OCI-LY3 (cell line): Measurements from ENCODE around the gene C9orf50.
A peak's percentile ranks its signal among the peaks of the same experiment; 100 is the strongest.

Experiments used
- H2AFZ ChIP-seq: fragments of 200-600, 300-600 bp; shearing (Covaris generic); 2 replicates; pipeline ENCODE4 v1.6.0; 2014; ENCODE audit warnings: antibody characterized with exemption, low read depth, low read length
- H3K27ac ChIP-seq: fragments of 200-600, 300-600 bp; sonication (generic); 2 replicates; pipeline ENCODE4 v1.5.1; 2014; ENCODE audit warnings: mild to moderate bottlenecking, low read length, moderate library complexity, mixed read lengths
- H3K27me3 ChIP-seq: fragments of 200-600, 300-600 bp; sonication (generic); 2 replicates; pipeline ENCODE4 v1.6.1; 2014; ENCODE audit warnings: low read depth, low read length, mixed read lengths
- H3K36me3 ChIP-seq: fragments of 200-600, 300-600 bp; sonication (generic); replicated peaks from 2 replicates; pipeline ENCODE3; 2014; ENCODE audit warnings: low read depth, low read length, mixed read lengths
- H3K4me1 ChIP-seq: fragments of 300-600, 200-600 bp; sonication (generic); 2 replicates; pipeline ENCODE4 v1.6.1; 2014; ENCODE audit warnings: low read length, mixed read lengths
- H3K4me2 ChIP-seq: fragments of 200-600, 300-600 bp; sonication (generic); 2 replicates; pipeline ENCODE4 v1.6.1; 2014; ENCODE audit warnings: low read length, mixed read lengths
- H3K4me3 ChIP-seq: fragments of 300-600, 200-600 bp; sonication (generic); 2 replicates; pipeline ENCODE4 v1.5.1; 2014; ENCODE audit warnings: antibody characterized with exemption, mild to moderate bottlenecking, low read length, moderate library complexity
- H3K79me2 ChIP-seq: fragments of 300-600, 200-600 bp; shearing (Covaris generic); 2 replicates; pipeline ENCODE4 v1.6.1; 2014; ENCODE audit warnings: mild to moderate bottlenecking, low read length, mixed read lengths
- H3K9ac ChIP-seq: fragments of 300-600, 200-600 bp; shearing (Covaris generic); 2 replicates; pipeline ENCODE4 v1.6.0; 2014; ENCODE audit warnings: mild to moderate bottlenecking, low read length, moderate library complexity
- H3K9me3 ChIP-seq: fragments of 200-600, 300-600 bp; shearing (Covaris generic); 2 replicates; pipeline ENCODE4 v1.6.1; 2014; ENCODE audit warnings: low read length, mixed read lengths; ENCODE audit not compliant: insufficient read depth
- H4K20me1 ChIP-seq: fragments of 200-600, 300-600 bp; sonication (generic); 2 replicates; pipeline ENCODE4 v1.6.1; 2016; ENCODE audit warnings: low read length, mixed read lengths; ENCODE audit not compliant: insufficient read depth
- CTCF ChIP-seq: fragments of 200-600, 300-600 bp; sonication (generic); IDR thresholded peaks from 2 replicates; pipeline ENCODE4 v1.5.1; 2014; ENCODE audit warnings: antibody characterized with exemption, low read length, low read depth
- EZH2phosphoT487 ChIP-seq: fragments of 200-600 bp; shearing (Covaris generic); IDR thresholded peaks from 2 replicates; pipeline ENCODE4 v1.6.1; 2018; ENCODE audit warnings: antibody characterized with exemption, mixed run types, low read depth

The C9orf50 gene

GRCh38 chr9:129629251-129629820 lies 8.4 kb upstream of the C9orf50 start:
- Histone ChIP-seq H3K27ac (no peak overlapping the region), H3K36me3 (peaks cover 30% of the 10 kb centered on the region), H3K27me3 (no peaks in the 10 kb centered on the region), H3K9ac (no peak overlapping the region), H3K79me2 (peaks cover 81% of the 10 kb centered on the region), H3K4me1 (peaks cover 25% of the 10 kb centered on the region), H4K20me1 (peaks cover 71% of the 10 kb centered on the region), H3K4me2 (no peak overlapping the region), H2AFZ (no peak overlapping the region), H3K9me3 (no peaks in the 10 kb centered on the region), H3K4me3 (no peak overlapping the region)
- no peak for TF ChIP-seq EZH2phosphoT487
- no peak for TF ChIP-seq CTCF

GRCh38 chr9:129628709-129629108 lies 7.8 kb upstream of the C9orf50 start:
- Histone ChIP-seq H3K9me3 (no peaks in the 10 kb centered on the region), H2AFZ (no peak overlapping the region), H3K27ac (no peak overlapping the region), H3K4me2 (no peak overlapping the region), H4K20me1 (peaks cover 71% of the 10 kb centered on the region), H3K36me3 (peaks cover 26% of the 10 kb centered on the region), H3K9ac (no peak overlapping the region), H3K4me3 (no peak overlapping the region), H3K79me2 (peaks cover 77% of the 10 kb centered on the region), H3K4me1 (peaks cover 29% of the 10 kb centered on the region), H3K27me3 (no peaks in the 10 kb centered on the region)
- TF ChIP-seq CTCF (no peak), EZH2phosphoT487 (no peak)

DNA sequence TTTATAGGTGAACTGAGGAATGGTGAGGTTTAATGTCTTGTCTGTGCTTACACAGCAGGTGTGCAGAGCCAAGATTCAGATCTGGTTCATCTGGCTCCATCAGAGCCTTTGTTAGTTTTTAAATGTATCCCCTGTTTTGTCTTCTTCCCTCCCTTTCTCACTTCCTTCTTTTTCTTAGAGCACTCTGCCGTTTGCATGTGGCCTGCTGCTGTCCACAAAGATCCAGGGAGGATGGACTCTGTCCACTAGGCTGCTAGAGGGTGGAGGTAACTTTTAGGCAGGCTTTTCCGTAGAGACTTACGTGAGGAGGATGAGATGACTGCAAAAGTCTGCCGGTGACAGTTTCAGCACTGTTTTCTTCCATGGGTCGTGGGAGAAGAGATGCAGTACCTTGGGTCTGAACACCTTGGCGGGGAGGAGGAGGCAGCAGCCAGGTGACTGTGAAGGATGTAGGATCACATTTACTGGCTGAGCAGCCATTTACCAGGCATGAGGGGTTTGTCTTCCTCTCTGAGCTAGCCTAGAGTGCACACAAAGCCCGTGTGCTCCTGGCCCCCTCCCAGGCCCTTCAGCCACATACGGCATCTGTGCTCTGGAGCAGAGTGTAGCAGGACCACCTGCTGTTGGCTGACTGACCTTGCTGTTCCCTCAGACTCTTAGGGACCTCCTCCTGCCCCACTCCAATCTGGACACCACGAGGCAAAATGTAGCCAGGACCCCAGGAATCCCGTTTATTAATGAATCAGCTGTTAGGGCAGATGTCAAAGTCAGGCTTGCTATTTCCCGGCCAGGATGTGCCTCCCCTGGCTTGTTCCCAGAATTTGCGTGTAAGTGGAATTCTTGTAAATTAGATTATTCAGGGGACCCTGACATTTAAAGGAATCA lies 6.9 kb upstream of the C9orf50 start:
- H3K36me3 ChIP-seq: peaks cover 20% of the 10 kb centered on the region
- no peak overlapping the region for H2AFZ ChIP-seq
- H3K27me3 ChIP-seq: no peaks in the 10 kb centered on the region
- peak overlapping the region; percentile 96 for H3K4me2 ChIP-seq
- TF ChIP-seq EZH2phosphoT487: no peak
- TF ChIP-seq CTCF: no peak
- peak overlapping the region; percentile 94 for H3K9ac ChIP-seq
- peak overlapping the region; percentile 62 for H3K27ac ChIP-seq
- peaks cover 29% of the 10 kb centered on the region for H3K4me1 ChIP-seq
- peaks cover 64% of the 10 kb centered on the region for H4K20me1 ChIP-seq
- peaks cover 68% of the 10 kb centered on the region for H3K79me2 ChIP-seq
- no peaks in the 10 kb centered on the region for H3K9me3 ChIP-seq
- peak overlapping the region; percentile 96 for H3K4me3 ChIP-seq

- H3K4me1 ChIP-seq: peaks cover 29% of the 10 kb centered on the region
- no peaks in the 10 kb centered on the region for H3K27me3 ChIP-seq
- H3K79me2 ChIP-seq: peaks cover 58% of the 10 kb centered on the region
- no peak overlapping the region for H2AFZ ChIP-seq
- H3K4me3 ChIP-seq: peak overlapping the region; percentile 96
- peaks cover 16% of the 10 kb centered on the region for H3K36me3 ChIP-seq
- peaks cover 54% of the 10 kb centered on the region for H4K20me1 ChIP-seq
- H3K9ac ChIP-seq: peak overlapping the region; percentile 94
- H3K4me2 ChIP-seq: peak overlapping the region; percentile 96
- peak overlapping the region; percentile 62 for H3K27ac ChIP-seq
- TF ChIP-seq EZH2phosphoT487: no peak
- TF ChIP-seq CTCF: no peak
- H3K9me3 ChIP-seq: no peaks in the 10 kb centered on the region
Observed at GRCh38 chr9:129626625-129627284, 5.9 kb upstream of the C9orf50 start.
